ENCODE data around the gene FGF1.

FGF1 gene

DNA sequence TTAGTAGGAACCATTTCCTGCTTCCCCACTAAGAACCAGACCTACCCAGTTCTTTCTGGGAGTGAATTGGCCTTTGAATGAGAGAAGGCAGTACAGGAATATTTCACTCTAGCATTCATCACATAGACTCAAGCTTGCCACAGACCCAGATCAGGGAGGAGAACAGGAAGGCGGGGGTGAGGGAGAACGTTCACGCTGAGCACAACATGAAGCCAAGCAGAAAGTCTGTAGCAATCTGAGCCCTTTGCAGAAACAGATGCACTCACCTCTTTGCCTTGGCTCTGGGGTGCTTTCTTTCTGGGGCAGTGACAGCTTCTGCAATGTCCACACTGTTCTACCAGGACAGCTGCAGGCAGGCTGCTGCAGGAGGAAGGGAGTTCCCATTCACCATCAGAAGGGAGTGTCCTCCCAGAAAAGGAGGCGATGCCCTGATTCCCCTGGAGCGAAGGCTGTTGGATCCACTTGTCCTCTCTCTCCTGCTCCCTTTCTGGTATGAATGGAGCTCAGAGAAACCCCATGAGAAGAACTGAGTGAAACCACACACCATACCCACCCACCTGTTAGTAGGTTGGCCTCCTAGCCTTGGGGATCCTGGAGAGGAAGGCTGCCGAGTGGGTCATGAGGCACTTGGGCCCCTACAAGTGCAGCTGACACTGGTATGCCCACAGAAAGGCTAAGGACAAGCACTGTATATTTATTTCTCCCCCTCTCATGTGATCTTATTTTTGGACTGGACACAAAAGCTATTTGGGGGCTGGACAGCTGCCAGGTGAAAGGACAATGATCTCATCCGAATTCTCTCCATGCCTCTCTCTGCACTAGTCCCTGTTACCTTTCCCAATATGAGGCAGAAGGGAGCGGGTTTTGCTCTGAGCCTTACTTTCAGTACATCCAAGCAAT lies 11.7 kb upstream of the FGF1 start:
- Histone ChIP-seq H3K79me2 (no peaks in the 10 kb centered on the region), H3K4me2 (ENCODE audit: low read length) (no peak overlapping the region), H3K4me1 (peaks cover 12% of the 10 kb centered on the region), H3K27ac (no peak overlapping the region), H3K9ac (no peak overlapping the region), H2AFZ (peak overlapping the region; percentile 13), H3K27me3 (ENCODE audit: control insufficient read depth, insufficient read depth, low read length) (no peaks in the 10 kb centered on the region), H3K4me3 (ENCODE audit: low read depth, low read length) (no peak overlapping the region), H3K36me3 (ENCODE audit: control insufficient read depth, insufficient read depth, low read length) (no peaks in the 10 kb centered on the region), H3K9me3 (ENCODE audit: control insufficient read depth, low read length) (no peaks in the 10 kb centered on the region)
- TF ChIP-seq, protein P1, sequence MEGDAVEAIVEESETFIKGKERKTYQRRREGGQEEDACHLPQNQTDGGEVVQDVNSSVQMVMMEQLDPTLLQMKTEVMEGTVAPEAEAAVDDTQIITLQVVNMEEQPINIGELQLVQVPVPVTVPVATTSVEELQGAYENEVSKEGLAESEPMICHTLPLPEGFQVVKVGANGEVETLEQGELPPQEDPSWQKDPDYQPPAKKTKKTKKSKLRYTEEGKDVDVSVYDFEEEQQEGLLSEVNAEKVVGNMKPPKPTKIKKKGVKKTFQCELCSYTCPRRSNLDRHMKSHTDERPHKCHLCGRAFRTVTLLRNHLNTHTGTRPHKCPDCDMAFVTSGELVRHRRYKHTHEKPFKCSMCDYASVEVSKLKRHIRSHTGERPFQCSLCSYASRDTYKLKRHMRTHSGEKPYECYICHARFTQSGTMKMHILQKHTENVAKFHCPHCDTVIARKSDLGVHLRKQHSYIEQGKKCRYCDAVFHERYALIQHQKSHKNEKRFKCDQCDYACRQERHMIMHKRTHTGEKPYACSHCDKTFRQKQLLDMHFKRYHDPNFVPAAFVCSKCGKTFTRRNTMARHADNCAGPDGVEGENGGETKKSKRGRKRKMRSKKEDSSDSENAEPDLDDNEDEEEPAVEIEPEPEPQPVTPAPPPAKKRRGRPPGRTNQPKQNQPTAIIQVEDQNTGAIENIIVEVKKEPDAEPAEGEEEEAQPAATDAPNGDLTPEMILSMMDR (IDR thresholded peaks at IDR 0.05), result no peak

DNA sequence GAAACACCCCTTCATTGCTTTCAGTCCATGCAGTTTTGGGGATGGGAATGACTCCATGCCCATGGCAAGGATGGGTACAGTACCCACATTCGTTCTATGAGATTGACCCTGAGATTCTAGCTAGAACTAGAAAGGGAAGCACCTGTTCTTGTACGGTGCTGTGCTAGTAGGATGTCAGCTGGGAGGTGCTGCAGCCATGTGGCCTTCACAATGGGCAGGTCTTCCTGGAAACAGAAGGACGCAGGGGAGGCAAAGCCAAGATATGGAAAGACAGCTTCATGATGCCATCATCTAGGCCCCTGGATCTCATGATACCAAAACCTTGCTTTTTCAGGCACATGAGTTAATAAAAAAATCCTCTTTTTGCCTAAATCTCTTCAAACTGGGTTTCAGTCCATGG lies 10.5 kb upstream of the FGF1 start:
- H3K36me3 ChIP-seq (ENCODE audit: control insufficient read depth, insufficient read depth, low read length), result no peaks in the 10 kb centered on the region
- no peaks in the 10 kb centered on the region for H3K27me3 ChIP-seq (ENCODE audit: control insufficient read depth, insufficient read depth, low read length)
- H3K4me1 ChIP-seq, result peaks cover 12% of the 10 kb centered on the region
- H3K9ac ChIP-seq, result no peak overlapping the region
- no peak overlapping the region for H2AFZ ChIP-seq
- H3K79me2 ChIP-seq, result no peaks in the 10 kb centered on the region
- TF ChIP-seq, protein P1 (IDR thresholded peaks at IDR 0.05), result no peak
- no peaks in the 10 kb centered on the region for H3K9me3 ChIP-seq (ENCODE audit: control insufficient read depth, low read length)
- no peak overlapping the region for H3K27ac ChIP-seq
- no peak overlapping the region for H3K4me3 ChIP-seq (ENCODE audit: low read depth, low read length)
- no peak overlapping the region for H3K4me2 ChIP-seq (ENCODE audit: low read length)

DNA sequence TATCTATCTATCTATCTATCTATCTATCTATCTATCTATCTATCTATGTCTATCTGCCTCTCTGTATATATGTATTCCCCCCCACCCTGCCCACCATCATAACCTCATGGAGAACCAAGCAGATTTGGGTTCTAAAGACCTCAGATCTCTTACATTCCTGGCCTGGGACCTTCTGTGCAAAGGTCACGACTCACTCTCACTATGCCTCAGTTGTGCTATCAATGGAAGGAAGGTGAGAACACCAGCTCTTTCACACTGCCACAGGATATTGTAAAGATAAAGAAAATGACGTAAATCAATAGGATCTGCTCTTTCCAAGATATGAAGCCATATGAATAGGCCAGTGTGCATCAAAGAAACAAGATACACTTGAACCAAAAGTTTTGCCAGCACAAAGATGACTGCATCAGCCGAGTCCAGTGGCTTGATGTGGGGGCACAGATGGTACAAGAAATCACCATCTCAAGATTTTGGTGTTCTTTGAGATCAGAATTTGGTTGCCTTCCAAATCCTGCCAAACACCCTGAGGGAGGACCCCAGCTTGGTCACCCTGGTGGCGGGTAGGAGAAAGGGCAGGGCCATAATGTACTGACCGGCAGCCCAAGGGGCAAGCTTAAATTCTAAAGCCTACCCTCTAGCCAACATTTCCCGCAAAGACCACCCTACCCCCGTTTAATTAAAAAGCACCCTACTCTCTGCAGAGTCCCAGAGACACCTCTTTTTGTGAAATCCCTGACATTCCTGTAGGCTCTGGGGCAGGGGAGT lies 8.4 kb upstream of the FGF1 start:
- H2AFZ ChIP-seq, result no peak overlapping the region
- no peak overlapping the region for H3K9ac ChIP-seq
- no peak overlapping the region for H3K27ac ChIP-seq
- H3K79me2 ChIP-seq, result no peaks in the 10 kb centered on the region
- no peaks in the 10 kb centered on the region for H3K27me3 ChIP-seq (ENCODE audit: control insufficient read depth, insufficient read depth, low read length)
- no peak overlapping the region for H3K4me2 ChIP-seq (ENCODE audit: low read length)
- TF ChIP-seq, protein P1 (IDR thresholded peaks at IDR 0.05), result no peak
- no peak overlapping the region for H3K4me3 ChIP-seq (ENCODE audit: low read depth, low read length)
- peaks cover 12% of the 10 kb centered on the region for H3K4me1 ChIP-seq
- H3K36me3 ChIP-seq (ENCODE audit: control insufficient read depth, insufficient read depth, low read length), result no peaks in the 10 kb centered on the region
- no peaks in the 10 kb centered on the region for H3K9me3 ChIP-seq (ENCODE audit: control insufficient read depth, low read length)

DNA sequence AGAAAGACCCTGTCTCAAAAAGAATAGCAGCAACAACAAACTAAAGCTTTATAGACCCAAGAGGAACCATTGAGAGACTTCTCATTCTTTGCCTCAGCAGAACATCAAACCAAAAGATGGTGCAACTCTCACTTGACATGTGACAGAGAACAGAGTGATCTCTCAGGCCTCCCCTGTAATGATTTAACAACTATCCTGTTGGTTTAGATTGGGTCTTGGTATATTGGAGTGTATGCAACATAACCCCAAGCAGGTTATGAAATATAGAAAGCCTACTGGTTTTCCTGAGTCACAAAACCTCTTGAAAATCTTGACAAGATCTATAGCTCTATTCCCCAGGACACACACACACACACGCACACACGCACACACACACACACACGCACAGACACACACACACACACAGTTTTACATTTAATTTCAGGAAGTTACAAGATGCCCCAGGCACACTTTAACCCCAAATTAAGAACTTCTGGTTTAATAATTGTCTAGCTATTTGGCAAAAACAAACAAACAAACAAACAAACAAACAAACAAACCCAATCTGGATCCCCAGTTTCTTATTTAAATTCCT lies 6.5 kb upstream of the FGF1 start:
- H3K27me3 ChIP-seq (ENCODE audit: control insufficient read depth, insufficient read depth, low read length), result no peaks in the 10 kb centered on the region
- TF ChIP-seq, protein P1 (IDR thresholded peaks at IDR 0.05), result no peak

More for the DNA sequence above, 6.5 kb upstream of the FGF1 start:
- Histone ChIP-seq H3K9ac (no peak overlapping the region), H3K4me1 (peaks cover 3% of the 10 kb centered on the region), H2AFZ (no peak overlapping the region), H3K4me3 (ENCODE audit: low read depth, low read length) (no peak overlapping the region), H3K79me2 (no peaks in the 10 kb centered on the region), H3K9me3 (ENCODE audit: control insufficient read depth, low read length) (no peaks in the 10 kb centered on the region), H3K27ac (no peak overlapping the region), H3K4me2 (ENCODE audit: low read length) (no peak overlapping the region), H3K36me3 (ENCODE audit: control insufficient read depth, insufficient read depth, low read length) (no peaks in the 10 kb centered on the region)

All from parathyroid adenoma (tissue), 2 donors.